Lung (tissue), 12 donors: ENCODE measurements around the gene GABPB2. TPM values are rescaled to one million over a fixed set of nuclear protein-coding genes. Genes with fewer than 3 reads are reported as not detected.

Experiments
- ATAC-seq: fragments of 200-7000 bp; cut with Tn5 transposase; one replicate; pipeline ENCODE4 v1.9.1; 2020; ENCODE audit warnings: moderate number of reproducible peaks; ENCODE audit not compliant: insufficient read depth, low FRiP score
- DNase-seq, 3 donors: peaks; one replicate each; pipeline ENCODE4 v3.0.0-alpha.2; 2013 to 2017
- H3K27ac ChIP-seq, 2 donors: one replicate each; pipeline ENCODE4 v1.5.1; 2013; ENCODE audit warnings: mild to moderate bottlenecking in 2 of 2, moderate library complexity in 2 of 2, control low read depth in 1 of 2, inconsistent platforms in 1 of 2, low read depth in 1 of 2, low read length in 1 of 2
- H3K27me3 ChIP-seq, 3 donors: one replicate each; pipeline ENCODE4 v1.5.1; 2013; ENCODE audit warnings: low read length in 2 of 3; ENCODE audit not compliant: control insufficient read depth in 3 of 3, insufficient read depth in 3 of 3
- H3K36me3 ChIP-seq, 4 donors: one replicate each; pipeline ENCODE4 v1.5.1; 2013; ENCODE audit warnings: low read length in 4 of 4, mild to moderate bottlenecking in 1 of 4, moderate library complexity in 1 of 4; ENCODE audit not compliant: control insufficient read depth in 4 of 4, insufficient read depth in 4 of 4
- H3K4me1 ChIP-seq, 5 donors: one replicate each; pipeline ENCODE4 v1.5.1; 2013; ENCODE audit warnings: low read length in 5 of 5, mild to moderate bottlenecking in 2 of 5, moderate library complexity in 1 of 5; ENCODE audit not compliant: control insufficient read depth in 5 of 5, insufficient read depth in 5 of 5
- H3K4me3 ChIP-seq: one replicate; pipeline ENCODE4 v1.5.1; 2013; ENCODE audit warnings: mild to moderate bottlenecking, control low read depth, moderate library complexity
- H3K9ac ChIP-seq, 2 donors: one replicate each; pipeline ENCODE4 v1.5.1; 2013; ENCODE audit warnings: low read length in 2 of 2, control low read depth in 1 of 2; ENCODE audit not compliant: insufficient read depth in 1 of 2
- H3K9me3 ChIP-seq, 4 donors: one replicate each; pipeline ENCODE4 v1.5.1; 2013; ENCODE audit warnings: low read length in 3 of 4, mild to moderate bottlenecking in 1 of 4, moderate library complexity in 1 of 4; ENCODE audit not compliant: control insufficient read depth in 4 of 4, insufficient read depth in 3 of 4
- WGBS, 2 donors: extraction: QIAGEN DNeasy Blood & Tissue Kit; methylation state at CpG; one replicate each; pipeline ENCODE4 v1.1.7; 2013; 5-methylcytosine and 5-hydroxymethylcytosine counted together
- polyA plus RNA-seq, 2 donors: library from polyadenylated mRNA; stranded (reverse); fragments of 200-250 nt; gene quantifications; one replicate each; pipeline ENCODE4 v1.2.1, GENCODE V29; 2013
- total RNA-seq, 2 donors: library from RNA; depleted of rRNA in 1 of 2; stranded (reverse); fragments of >200 nt in 1 of 2; gene quantifications; one replicate each; pipeline ENCODE4 v1.2.1, GENCODE V29; 2014 to 2021
- TF ChIP-seq, protein P1 (sequence below): IDR thresholded peaks from 2 replicates; pipeline ENCODE4 v1.5.1; 2012; ENCODE audit warnings: mild to moderate bottlenecking; ENCODE audit errors: control extremely low read depth, extremely low read depth
- donor health status: control.
- donor health status: control.
- donor health status: Bipolar disorder and iron deficiency.
- donor health status: healthy.
- donor health status: DM: yes; HTN: yes; CAD: no.

Gene GABPB2
- total and polyA plus RNA-seq, 4 donors: 4.4 to 16.0 (median 7.8) TPM

DNA sequence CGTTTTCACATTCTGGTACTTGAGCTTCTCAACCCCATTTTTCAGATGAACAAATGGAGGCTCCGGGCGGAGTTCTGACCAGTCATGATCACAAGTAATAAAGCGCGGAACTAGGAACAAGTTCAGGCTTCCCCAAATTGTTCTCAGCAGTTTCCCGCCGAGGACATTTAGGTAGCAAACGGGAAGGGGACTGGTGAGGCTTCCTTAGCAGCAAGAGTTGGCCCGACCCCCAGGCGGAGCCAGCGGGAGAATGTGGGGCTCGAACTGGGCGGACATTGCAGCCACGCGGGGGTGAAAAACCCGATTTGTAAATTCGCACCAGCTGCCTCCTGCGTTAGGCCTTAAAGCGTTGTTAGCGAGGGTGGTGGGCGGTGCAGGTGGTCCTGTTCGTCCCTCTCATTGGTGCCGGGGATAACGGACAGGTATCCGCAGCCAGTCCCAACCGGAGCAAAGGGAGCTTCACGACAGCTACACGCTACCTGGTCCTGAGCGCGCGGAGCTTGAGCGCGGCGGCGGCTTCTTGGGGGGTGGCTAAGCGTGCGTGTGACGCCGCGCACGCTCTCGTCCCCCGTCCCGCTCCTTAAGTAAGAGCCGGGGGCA is 60.5 kb downstream of the GABPB2 start:
- 4 to 8% methylated on average over 45 of the region's 45 CpGs for WGBS, 2 donors

GRCh38 chr1:151131701-151132334 is 61.3 kb downstream of the GABPB2 start:
- ATAC-seq: peak; percentile 25
- Histone ChIP-seq H3K4me3 (no peak overlapping the region), H3K4me1 (peaks cover 0 to 21% (median 0%) of the 10 kb centered on the region in 5 donors), H3K27me3 (no peaks in the 10 kb centered on the region), H3K9me3 (no peaks in the 10 kb centered on the region), H3K27ac (no peak overlapping the region), H3K36me3 (peaks cover 0 to 30% (median 7%) of the 10 kb centered on the region in 4 donors), H3K9ac (peak overlapping the region in 1 of 2 donors; percentile 77)
- TF ChIP-seq, protein P1, sequence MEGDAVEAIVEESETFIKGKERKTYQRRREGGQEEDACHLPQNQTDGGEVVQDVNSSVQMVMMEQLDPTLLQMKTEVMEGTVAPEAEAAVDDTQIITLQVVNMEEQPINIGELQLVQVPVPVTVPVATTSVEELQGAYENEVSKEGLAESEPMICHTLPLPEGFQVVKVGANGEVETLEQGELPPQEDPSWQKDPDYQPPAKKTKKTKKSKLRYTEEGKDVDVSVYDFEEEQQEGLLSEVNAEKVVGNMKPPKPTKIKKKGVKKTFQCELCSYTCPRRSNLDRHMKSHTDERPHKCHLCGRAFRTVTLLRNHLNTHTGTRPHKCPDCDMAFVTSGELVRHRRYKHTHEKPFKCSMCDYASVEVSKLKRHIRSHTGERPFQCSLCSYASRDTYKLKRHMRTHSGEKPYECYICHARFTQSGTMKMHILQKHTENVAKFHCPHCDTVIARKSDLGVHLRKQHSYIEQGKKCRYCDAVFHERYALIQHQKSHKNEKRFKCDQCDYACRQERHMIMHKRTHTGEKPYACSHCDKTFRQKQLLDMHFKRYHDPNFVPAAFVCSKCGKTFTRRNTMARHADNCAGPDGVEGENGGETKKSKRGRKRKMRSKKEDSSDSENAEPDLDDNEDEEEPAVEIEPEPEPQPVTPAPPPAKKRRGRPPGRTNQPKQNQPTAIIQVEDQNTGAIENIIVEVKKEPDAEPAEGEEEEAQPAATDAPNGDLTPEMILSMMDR: no peak
- DNase-seq: peak; percentile 38 to 51 (median 43)
- 53% methylated on average over 39 of the region's 39 CpGs for WGBS, 2 donors

More for the DNA sequence above, 60.5 kb downstream of the GABPB2 start:
- Histone ChIP-seq H3K27me3 (no peaks in the 10 kb centered on the region), H3K9me3 (no peaks in the 10 kb centered on the region), H3K36me3 (peaks cover 0 to 22% (median 6%) of the 10 kb centered on the region in 4 donors), H3K4me3 (peak overlapping the region; percentile 11), H3K9ac (peak overlapping the region in 1 of 2 donors; percentile 77), H3K27ac (peak overlapping the region; percentile 32 to 75), H3K4me1 (peaks cover 0 to 21% (median 0%) of the 10 kb centered on the region in 5 donors)
- ATAC-seq (peak; percentile 93), DNase-seq (peak; percentile 88 to 95 (median 91))
- TF ChIP-seq, protein P1: no peak

GRCh38 chr1:151132335-151133017 is 61.9 kb downstream of the GABPB2 start:
- no peak for DNase-seq
- H3K4me3 ChIP-seq: no peak overlapping the region
- peaks cover 0 to 31% (median 7%) of the 10 kb centered on the region in 4 donors for H3K36me3 ChIP-seq

More at GRCh38 chr1:151132335-151133017, 61.9 kb downstream of the GABPB2 start:
- Histone ChIP-seq H3K9me3 (no peaks in the 10 kb centered on the region), H3K9ac (no peak overlapping the region), H3K27me3 (no peaks in the 10 kb centered on the region), H3K4me1 (peaks cover 0 to 21% (median 0%) of the 10 kb centered on the region in 5 donors), H3K27ac (no peak overlapping the region)
- ATAC-seq: no peak
- 72 to 86% methylated on average over 68 to 74 of the region's 74 CpGs for WGBS, 2 donors
- TF ChIP-seq, protein P1: no peak
